HG02610 (cell line): ENCODE measurements around the gene RBP3.

Experiments
- ATAC-seq: cut with Tn5 transposase; IDR thresholded peaks from one replicate; pipeline ENCODE4 v1.9.1; 2021; ENCODE audit warnings: mild to moderate bottlenecking, moderate library complexity; ENCODE audit not compliant: unreplicated experiment

RBP3 gene

DNA sequence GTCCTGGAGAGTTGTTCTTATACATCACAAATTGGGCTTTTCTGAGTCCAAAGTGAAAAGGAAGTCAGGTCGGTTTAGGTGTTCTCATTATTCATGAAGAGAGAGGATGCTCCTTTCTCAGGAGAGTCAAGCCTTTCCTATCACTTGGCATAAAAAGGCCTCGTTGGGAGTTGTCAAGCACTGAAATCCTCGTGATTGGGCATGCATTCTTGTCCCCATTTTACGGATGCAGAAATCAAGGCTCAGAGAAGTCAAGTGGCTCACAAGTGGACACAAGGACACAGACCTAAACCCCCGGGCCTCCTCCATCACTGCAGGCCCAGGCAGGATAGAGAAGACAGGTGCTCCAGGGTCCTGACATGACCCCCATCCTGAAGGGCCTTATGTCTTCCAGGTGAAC, 8.5 kb downstream of the RBP3 start:
- ATAC-seq: no peak

GRCh38 chr10:47357131-47357582, 9.0 kb downstream of the RBP3 start:
- no peak for ATAC-seq

- no peak for ATAC-seq
These were observed 9.7 kb downstream of the RBP3 start for GRCh38 chr10:47357911-47358310.

DNA sequence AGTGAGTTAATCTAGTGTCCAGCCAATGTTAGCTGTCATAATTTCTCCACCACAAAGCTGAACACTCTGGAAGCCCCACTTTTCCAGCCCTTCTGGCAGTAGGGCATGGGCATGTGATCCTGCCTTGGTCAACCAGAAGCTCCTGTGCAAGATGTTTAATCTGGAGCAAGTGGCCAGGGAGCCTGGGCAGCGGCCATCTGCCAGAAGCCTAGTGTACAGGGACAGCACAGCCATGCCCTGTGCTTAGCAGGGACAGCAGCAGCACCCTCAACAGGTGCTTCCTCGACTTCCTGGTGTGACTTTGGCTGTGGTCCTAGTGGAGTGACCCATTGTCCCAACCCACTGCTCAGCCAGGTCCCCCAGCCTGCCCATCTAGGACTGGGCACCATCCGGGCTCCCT, 10.3 kb downstream of the RBP3 start:
- ATAC-seq: no peak

GRCh38 chr10:47359101-47359500, 10.9 kb downstream of the RBP3 start:
- no peak for ATAC-seq

- no peak for ATAC-seq
These were observed 11.7 kb downstream of the RBP3 start for GRCh38 chr10:47359626-47360418.

DNA sequence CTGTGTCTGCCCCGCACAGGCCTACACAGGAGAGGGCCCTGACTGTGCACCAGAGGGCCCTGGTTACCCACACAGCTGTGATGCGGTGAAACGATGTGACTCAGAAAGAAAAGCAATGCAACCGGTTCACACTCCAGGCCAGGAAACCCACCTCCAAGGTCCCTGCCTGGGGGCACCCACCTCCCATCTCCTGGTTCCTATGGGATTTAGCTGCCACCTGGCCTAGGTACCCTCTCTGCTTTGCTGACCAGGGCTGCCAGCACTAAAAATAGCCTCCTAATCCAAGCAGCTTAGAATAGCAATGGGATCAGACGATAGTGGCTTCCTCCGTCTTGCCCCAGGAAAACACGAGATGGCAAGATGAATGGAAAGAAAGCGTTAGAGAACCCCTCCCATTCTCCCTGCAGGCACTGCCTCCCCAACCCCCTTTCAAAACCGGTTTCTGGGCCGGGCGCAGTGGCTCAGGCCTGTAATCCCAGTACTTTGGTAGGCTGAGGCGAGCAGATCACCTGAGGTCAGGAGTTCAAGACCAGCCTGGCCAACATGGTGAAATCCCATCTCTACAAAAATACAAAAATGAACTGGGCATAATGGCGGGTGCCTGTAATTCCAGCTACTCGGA, 12.4 kb downstream of the RBP3 start:
- no peak for ATAC-seq

GRCh38 chr10:47361293-47361692, 13.1 kb downstream of the RBP3 start:
- ATAC-seq: no peak

DNA sequence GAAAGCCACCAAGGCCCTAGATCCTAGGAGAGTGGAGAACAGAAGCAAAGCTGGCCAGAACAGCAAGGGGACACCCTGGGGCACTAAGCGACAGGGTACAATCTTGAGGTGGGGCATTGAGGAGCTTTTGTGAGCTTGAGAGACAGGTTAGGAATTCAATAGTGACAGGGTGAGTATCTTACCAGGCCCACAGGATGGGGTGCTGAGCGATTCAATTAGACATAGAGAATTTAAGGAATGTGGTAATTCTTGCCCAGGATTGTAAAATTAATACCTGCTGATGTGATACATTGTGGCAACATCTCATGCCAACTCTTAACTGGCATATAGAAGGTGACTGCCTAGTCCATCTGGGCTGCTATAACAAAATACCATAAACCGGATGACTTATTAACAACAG, 14.0 kb downstream of the RBP3 start:
- no peak for ATAC-seq

DNA sequence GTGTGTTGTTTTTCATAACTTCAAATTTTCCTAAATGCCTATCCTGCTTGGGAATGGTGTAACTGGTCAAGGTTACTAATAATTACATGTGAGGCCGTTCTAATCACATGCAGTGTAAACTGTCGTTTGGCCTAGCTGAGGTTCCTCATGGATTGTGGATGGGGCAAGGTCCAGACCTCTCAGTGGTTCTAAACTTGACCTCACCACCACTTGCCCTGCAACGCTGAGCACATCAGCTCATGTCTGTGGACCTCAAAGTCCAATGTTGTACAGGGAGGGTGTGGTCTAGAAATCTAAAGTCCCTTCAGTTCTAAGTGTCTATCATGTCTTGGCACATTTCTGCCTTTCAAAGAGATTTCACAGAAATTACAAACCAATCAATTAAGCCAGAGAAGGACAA, 15.6 kb downstream of the RBP3 start:
- ATAC-seq: no peak

GRCh38 chr10:47364366-47364765, 16.2 kb downstream of the RBP3 start:
- no peak for ATAC-seq

DNA sequence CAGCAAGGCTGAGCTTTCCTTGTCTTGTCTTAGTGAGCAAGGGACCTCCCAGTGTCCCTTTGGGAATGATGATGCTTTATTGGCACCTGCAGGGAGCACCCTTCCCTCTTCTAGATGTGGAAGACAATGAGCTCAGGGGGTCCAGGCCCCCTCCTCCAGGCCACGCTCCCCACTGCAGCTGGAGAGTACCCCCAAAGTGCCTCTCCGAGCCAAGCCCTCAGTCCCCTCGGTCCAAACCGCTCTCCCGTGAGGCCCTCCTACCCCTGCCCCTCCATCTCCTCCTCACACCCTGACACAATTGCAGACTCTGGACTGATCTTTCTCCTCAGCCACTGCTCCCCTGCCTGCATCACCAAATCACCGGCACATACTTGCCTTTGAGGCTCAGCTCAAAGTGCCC, 16.7 kb downstream of the RBP3 start:
- ATAC-seq: no peak

- no peak for ATAC-seq
These were observed 17.4 kb downstream of the RBP3 start for GRCh38 chr10:47365431-47366180.

GRCh38 chr10:47366181-47366631, 18.0 kb downstream of the RBP3 start:
- ATAC-seq: no peak

DNA sequence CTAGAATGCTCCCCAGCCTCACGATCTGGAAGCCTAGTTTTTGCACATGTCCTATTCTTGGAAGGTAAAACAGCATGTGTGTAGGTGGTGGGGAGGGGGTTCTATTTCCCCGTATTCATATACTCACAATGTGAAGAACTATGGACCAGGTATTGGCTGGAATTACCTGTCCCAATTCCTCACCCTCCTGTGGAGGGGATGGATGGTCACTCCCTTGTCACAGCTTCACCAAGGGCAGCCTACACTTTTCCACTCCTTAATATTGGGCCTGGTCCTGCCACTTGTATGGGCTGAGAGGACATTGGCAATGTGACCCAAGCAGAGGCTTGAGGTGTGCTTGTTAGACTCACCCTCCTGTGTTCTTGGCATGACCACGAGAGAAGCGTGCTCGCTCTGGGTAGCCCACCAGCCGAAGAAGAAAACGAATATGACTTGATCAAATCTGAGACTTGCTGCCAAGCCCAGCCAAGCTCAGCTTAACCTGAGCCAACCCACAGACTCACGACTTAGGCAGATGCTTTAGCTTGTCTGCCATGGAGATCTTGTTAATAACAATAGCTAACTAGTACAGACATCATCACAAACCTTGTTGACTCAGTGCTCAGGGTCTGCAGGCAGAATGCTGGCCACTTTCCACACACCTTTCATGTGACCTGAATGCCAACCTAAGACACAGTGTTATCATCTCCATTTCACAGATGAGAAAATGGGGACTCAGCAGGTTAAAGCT, 18.7 kb downstream of the RBP3 start:
- ATAC-seq: no peak

- ATAC-seq: no peak
These were observed 19.5 kb downstream of the RBP3 start for GRCh38 chr10:47367646-47368045.

- ATAC-seq: no peak
These were observed 20.4 kb downstream of the RBP3 start for GRCh38 chr10:47368431-47369180.

GRCh38 chr10:47369251-47369894, 21.2 kb downstream of the RBP3 start:
- no peak for ATAC-seq

GRCh38 chr10:47370015-47370767, 22.0 kb downstream of the RBP3 start:
- ATAC-seq: no peak
